Fibroblast of lung (primary cell): ENCODE data around the gene SYT11.

ENCODE experiments used
- EZH2 ChIP-seq: IDR thresholded peaks from 2 replicates; pipeline ENCODE4 v1.5.1; 2012; ENCODE audit warnings: low read length, control low read depth, mild to moderate bottlenecking; ENCODE audit errors: missing control alignments
- TF ChIP-seq, protein P1 (sequence below), 2 donors: IDR thresholded peaks in 1 of 2; conservative IDR thresholded peaks in 1 of 2; 1 replicate in 1 of 2; 2 replicates in 1 of 2; pipeline ENCODE4 v1.5.1; 2011 to 2012; ENCODE audit warnings: low read length in 2 of 2, control low read depth in 1 of 2, inconsistent platforms in 1 of 2, low read depth in 1 of 2, mild to moderate bottlenecking in 1 of 2

DNA sequence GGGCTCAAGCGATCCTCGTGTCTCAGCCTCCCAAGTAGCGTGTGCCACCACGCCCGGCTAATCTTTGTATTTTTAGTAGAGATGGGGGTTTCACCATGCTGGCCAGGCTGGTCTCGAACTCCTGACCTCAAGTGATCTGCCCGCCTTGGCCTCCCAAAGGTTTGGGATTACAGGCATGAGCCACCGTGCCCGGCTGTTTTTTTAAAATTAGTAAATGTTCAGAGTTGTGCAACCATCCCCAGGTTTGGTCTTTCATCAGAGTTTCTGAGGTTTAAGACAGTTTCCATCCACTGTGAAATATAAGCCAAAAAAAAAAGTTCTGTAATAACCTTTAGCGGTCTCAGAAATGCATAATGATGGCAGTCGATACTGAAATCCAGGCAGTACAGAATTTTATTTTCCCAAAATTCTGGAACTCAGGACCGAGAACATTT lies 550 bp upstream of the SYT11 start:
- TF ChIP-seq, protein P1, sequence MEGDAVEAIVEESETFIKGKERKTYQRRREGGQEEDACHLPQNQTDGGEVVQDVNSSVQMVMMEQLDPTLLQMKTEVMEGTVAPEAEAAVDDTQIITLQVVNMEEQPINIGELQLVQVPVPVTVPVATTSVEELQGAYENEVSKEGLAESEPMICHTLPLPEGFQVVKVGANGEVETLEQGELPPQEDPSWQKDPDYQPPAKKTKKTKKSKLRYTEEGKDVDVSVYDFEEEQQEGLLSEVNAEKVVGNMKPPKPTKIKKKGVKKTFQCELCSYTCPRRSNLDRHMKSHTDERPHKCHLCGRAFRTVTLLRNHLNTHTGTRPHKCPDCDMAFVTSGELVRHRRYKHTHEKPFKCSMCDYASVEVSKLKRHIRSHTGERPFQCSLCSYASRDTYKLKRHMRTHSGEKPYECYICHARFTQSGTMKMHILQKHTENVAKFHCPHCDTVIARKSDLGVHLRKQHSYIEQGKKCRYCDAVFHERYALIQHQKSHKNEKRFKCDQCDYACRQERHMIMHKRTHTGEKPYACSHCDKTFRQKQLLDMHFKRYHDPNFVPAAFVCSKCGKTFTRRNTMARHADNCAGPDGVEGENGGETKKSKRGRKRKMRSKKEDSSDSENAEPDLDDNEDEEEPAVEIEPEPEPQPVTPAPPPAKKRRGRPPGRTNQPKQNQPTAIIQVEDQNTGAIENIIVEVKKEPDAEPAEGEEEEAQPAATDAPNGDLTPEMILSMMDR (conservative IDR thresholded peaks at IDR 0.05 in 1 of 2, IDR thresholded peaks at IDR 0.05 in 1 of 2; ENCODE audit: low read depth in 1 of 2, low read length in 2 of 2), result no peak
- TF ChIP-seq EZH2, result no peak
